Activated T-helper 2 cell treated with anti-CD3 and anti-CD28 coated beads, Interferon-gamma antibody, Interleukin-2, Interleukin-4, amounts not matched to agents 10 μg/mL and 5 μg/mL and 100 μg/mL, durations not matched to agents 14 hours and 24 hours and 36 hours (primary cell): ENCODE data around the gene ADAM12. TPM values are rescaled to one million over a fixed set of nuclear protein-coding genes. Genes with fewer than 3 reads are reported as not detected.

Experiments
- DNase-seq: peaks from one replicate; pipeline ENCODE4 v3.0.0; 2021; ENCODE audit warnings: low spot score
- H3K27ac Mint-ChIP-seq: one replicate; pipeline ENCODE4 v1.8.0; 2021; ENCODE audit warnings: mixed read lengths
- H3K27me3 Mint-ChIP-seq: one replicate; pipeline ENCODE4 v1.8.0; 2021; ENCODE audit warnings: low read depth, mixed read lengths
- H3K36me3 Mint-ChIP-seq: one replicate; pipeline ENCODE4 v1.8.0; 2021; ENCODE audit warnings: low read depth, mixed read lengths
- H3K4me1 Mint-ChIP-seq: one replicate; pipeline ENCODE4 v1.8.0; 2021; ENCODE audit warnings: low read depth, mixed read lengths
- H3K4me3 Mint-ChIP-seq: one replicate; pipeline ENCODE4 v1.8.0; 2021; ENCODE audit warnings: low read depth, mild to moderate bottlenecking, moderate library complexity, mixed read lengths
- H3K9me3 Mint-ChIP-seq: one replicate; pipeline ENCODE4 v1.8.0; 2021; ENCODE audit warnings: mixed read lengths
- intact Hi-C: fragments of 100-400 bp; cut with micrococcal nuclease; formaldehyde crosslinking; loops from one replicate; pipeline ENCODE4 v1.15.1; 2023
- total RNA-seq: library from RNA; stranded (reverse); gene quantifications from 2 replicates; pipeline ENCODE4 v1.2.3, GENCODE V29; 2022

Gene ADAM12
- total RNA-seq, 1 donor from 2014 or later = 0.05 TPM

GRCh38 chr10:126283307-126283706 is 105.0 kb downstream of the ADAM12 start:
- DNase-seq = no peak
- Mint-ChIP-seq H3K27me3 (no peaks in the 10 kb centered on the region), H3K9me3 (no peaks in the 10 kb centered on the region), H3K4me1 (no peaks in the 10 kb centered on the region), H3K36me3 (no peaks in the 10 kb centered on the region), H3K27ac (no peak overlapping the region), H3K4me3 (no peak overlapping the region)
- intact Hi-C loops = no loop called here

DNA sequence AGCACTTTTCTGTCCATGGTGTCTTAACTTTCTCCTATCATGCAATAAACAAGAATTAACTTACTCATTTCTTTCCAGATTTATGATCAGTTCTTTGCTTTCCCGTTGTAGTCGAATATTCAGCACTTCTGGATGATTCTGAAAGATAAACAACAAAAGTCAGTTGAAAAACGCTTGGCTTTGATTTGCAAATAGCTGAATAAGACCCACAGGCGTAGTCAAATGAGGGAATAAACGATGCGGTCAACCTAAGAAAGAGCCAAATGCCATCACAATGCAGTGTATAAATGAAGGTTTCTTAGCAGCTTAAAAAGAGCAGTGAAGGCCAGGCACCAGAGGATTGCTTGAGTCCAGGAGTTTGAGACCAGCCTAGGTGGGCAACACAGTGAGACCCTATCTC is 109.4 kb downstream of the ADAM12 start:
- Mint-ChIP-seq H3K9me3 (no peaks in the 10 kb centered on the region), H3K27ac (no peak overlapping the region), H3K27me3 (no peaks in the 10 kb centered on the region), H3K4me3 (no peak overlapping the region), H3K36me3 (no peaks in the 10 kb centered on the region), H3K4me1 (no peaks in the 10 kb centered on the region)
- DNase-seq = no peak
- intact Hi-C loops = no loop called here

GRCh38 chr10:126277181-126277580 is 111.1 kb downstream of the ADAM12 start:
- H3K9me3 Mint-ChIP-seq = no peaks in the 10 kb centered on the region
- no peak overlapping the region for H3K27ac Mint-ChIP-seq
- no peaks in the 10 kb centered on the region for H3K4me1 Mint-ChIP-seq
- no peak for DNase-seq
- H3K27me3 Mint-ChIP-seq = no peaks in the 10 kb centered on the region
- no peak overlapping the region for H3K4me3 Mint-ChIP-seq
- no peaks in the 10 kb centered on the region for H3K36me3 Mint-ChIP-seq
- intact Hi-C loops = no loop called here

GRCh38 chr10:126272526-126272925 is 115.8 kb downstream of the ADAM12 start:
- Mint-ChIP-seq H3K36me3 (no peaks in the 10 kb centered on the region), H3K4me3 (no peak overlapping the region), H3K4me1 (no peaks in the 10 kb centered on the region), H3K9me3 (peaks cover 8% of the 10 kb centered on the region), H3K27ac (no peak overlapping the region), H3K27me3 (no peaks in the 10 kb centered on the region)
- DNase-seq = no peak
- intact Hi-C loops = no loop called here

DNA sequence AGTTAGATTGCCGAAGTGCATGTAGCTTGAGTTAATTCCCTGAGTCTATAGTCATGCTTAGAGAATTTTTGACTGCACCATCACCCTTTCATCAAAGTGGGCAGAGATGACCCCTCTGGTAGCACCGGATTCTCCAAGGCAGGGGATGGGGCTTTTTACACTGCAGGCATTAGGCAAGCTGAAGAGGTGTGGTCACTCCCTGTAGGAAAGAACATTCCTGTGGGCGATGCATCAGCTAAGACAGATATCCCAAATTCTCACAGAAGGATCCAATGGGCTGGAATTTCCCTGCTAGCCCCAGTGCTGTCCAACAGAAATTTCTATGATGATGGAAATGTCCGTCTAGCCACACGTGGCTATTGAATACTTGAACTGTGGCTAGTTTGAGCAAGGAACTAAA is 118.2 kb downstream of the ADAM12 start:
- no peak overlapping the region for H3K27ac Mint-ChIP-seq
- no peak overlapping the region for H3K4me3 Mint-ChIP-seq
- intact Hi-C loops = no loop called here
- DNase-seq = no peak
- no peaks in the 10 kb centered on the region for H3K36me3 Mint-ChIP-seq
- H3K27me3 Mint-ChIP-seq = no peaks in the 10 kb centered on the region
- H3K4me1 Mint-ChIP-seq = no peaks in the 10 kb centered on the region
- peaks cover 16% of the 10 kb centered on the region for H3K9me3 Mint-ChIP-seq

- intact Hi-C loops = no loop called here
- Mint-ChIP-seq H3K4me3 (no peak overlapping the region), H3K36me3 (no peaks in the 10 kb centered on the region), H3K9me3 (peaks cover 16% of the 10 kb centered on the region), H3K4me1 (no peaks in the 10 kb centered on the region), H3K27me3 (no peaks in the 10 kb centered on the region), H3K27ac (no peak overlapping the region)
- no peak for DNase-seq
Observed at GRCh38 chr10:126268013-126268920, 120.0 kb downstream of the ADAM12 start.

GRCh38 chr10:126264102-126265018 is 123.9 kb downstream of the ADAM12 start:
- DNase-seq = no peak
- intact Hi-C loops = no loop called here
- Mint-ChIP-seq H3K9me3 (peaks cover 8% of the 10 kb centered on the region), H3K4me3 (no peak overlapping the region), H3K4me1 (no peaks in the 10 kb centered on the region), H3K27me3 (no peaks in the 10 kb centered on the region), H3K27ac (no peak overlapping the region), H3K36me3 (no peaks in the 10 kb centered on the region)

- intact Hi-C loops = no loop called here
- H3K4me3 Mint-ChIP-seq = no peak overlapping the region
- DNase-seq = no peak
- H3K4me1 Mint-ChIP-seq = no peaks in the 10 kb centered on the region
- H3K36me3 Mint-ChIP-seq = no peaks in the 10 kb centered on the region
- H3K27me3 Mint-ChIP-seq = no peaks in the 10 kb centered on the region
- H3K27ac Mint-ChIP-seq = no peak overlapping the region
- H3K9me3 Mint-ChIP-seq = peaks cover 8% of the 10 kb centered on the region
Observed at GRCh38 chr10:126263006-126263676, 125.1 kb downstream of the ADAM12 start.

DNA sequence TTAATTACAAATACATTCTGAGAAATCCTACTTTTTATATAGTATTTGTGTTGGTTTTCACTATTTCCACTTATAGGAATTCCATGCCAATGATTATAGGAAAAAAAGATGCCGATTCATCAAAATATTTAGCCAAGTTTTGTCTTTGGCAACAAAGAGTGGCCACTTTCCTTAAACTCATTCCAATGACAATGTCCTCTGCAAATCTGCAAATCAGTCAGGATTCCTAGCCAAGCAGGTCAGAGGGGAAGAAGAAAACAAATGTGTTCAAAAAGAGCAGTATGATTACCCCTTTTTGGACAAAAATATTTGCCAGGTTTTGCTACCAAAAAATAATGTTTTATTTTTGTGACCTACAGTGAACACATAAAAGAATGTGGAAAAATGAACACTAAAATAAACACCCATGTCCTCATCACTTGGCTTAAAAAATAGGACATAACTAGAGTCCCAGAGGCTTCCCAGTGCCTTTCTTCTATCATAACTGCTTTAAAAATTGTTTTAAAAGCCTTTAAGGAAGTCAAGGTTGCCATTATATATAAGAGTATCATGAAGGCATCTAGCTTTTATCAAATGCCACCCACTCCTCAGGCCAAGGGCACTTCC is 125.9 kb downstream of the ADAM12 start:
- intact Hi-C loops = no loop called here
- no peak overlapping the region for H3K4me3 Mint-ChIP-seq
- peaks cover 8% of the 10 kb centered on the region for H3K9me3 Mint-ChIP-seq

DNA sequence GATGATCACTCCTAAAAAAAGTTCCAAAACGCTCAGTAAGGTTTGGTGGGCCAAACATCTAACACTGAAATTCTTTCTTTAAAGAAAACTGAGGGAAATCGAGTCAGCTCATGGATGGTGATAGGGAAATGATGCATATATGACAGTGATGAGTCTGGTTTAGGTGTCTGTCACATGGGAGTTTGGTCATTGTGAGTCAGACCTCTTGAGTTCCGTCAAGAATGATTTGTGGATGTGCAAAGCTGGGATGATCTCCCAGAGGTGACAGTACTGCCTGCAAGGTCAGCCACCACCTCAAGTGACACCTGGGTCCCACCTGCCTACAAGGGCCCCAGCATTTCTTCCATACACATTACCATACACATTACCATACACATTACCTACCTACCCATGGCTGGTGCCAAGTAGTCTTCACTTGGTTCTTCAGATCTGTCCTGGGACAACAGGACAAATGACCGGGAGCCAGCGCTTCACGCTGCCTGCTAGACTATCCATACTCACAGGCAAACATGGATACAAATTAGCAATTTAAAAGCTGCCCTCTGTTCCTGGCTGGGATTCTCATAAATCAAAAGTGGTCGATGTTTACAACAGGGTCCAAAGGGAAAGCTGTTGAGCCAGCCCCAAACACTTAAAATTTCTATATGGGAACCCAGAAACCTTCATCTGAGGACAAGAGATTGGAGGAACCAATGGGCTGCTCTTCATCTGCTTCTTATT is 128.4 kb downstream of the ADAM12 start:
- intact Hi-C loops = no loop called here
- no peaks in the 10 kb centered on the region for H3K36me3 Mint-ChIP-seq

More for the DNA sequence above, 125.9 kb downstream of the ADAM12 start:
- Mint-ChIP-seq H3K36me3 (no peaks in the 10 kb centered on the region), H3K27ac (no peak overlapping the region), H3K4me1 (no peaks in the 10 kb centered on the region), H3K27me3 (no peaks in the 10 kb centered on the region)
- no peak for DNase-seq

DNA sequence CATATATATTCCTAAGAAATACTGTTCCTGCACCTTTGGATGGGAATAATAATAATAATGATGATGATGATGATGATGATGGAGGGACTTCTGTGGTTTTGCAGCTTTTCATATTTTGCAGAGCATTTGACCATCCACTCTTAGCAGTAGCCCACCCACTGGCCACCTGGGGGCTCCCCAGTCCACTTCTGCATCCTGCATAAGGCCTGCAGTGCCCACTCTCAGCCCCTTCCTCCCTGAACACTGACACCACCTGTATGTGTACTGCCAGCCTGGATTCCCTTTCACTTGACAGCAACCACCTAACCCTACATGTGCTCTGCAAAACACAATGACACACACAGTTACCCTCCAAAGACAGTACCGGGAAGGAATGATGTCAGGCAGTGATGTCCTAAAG is 131.4 kb downstream of the ADAM12 start:
- H3K4me3 Mint-ChIP-seq = no peak overlapping the region
- peaks cover 20% of the 10 kb centered on the region for H3K9me3 Mint-ChIP-seq
- H3K27ac Mint-ChIP-seq = no peak overlapping the region
- H3K27me3 Mint-ChIP-seq = no peaks in the 10 kb centered on the region
- no peaks in the 10 kb centered on the region for H3K36me3 Mint-ChIP-seq
- intact Hi-C loops = no loop called here
- DNase-seq = no peak
- no peaks in the 10 kb centered on the region for H3K4me1 Mint-ChIP-seq

More for the DNA sequence above, 128.4 kb downstream of the ADAM12 start:
- Mint-ChIP-seq H3K4me3 (no peak overlapping the region), H3K9me3 (peaks cover under 1% of the 10 kb centered on the region), H3K27me3 (no peaks in the 10 kb centered on the region), H3K4me1 (no peaks in the 10 kb centered on the region), H3K27ac (no peak overlapping the region)
- DNase-seq = no peak

DNA sequence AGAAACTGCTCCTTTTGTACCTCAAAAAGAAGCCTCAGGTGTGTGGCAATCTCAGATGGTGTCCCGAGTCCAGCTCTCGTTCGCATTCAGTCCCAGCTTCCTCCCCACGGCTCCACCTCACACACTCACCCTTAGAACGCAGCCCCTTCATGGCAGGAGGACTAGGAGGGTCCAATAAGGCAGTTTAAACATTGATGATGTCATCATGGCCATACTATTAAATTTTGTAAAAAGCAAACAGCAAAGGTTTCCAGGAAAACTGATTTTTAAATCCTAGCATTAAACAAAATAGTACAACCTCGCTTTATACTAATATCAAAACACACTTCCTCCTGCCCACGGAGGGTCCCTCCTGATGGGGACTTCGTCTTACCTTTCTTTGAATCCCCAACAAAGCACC is 133.0 kb downstream of the ADAM12 start:
- H3K27ac Mint-ChIP-seq = no peak overlapping the region
- H3K4me3 Mint-ChIP-seq = no peak overlapping the region
- H3K27me3 Mint-ChIP-seq = no peaks in the 10 kb centered on the region
- intact Hi-C loops = no loop called here
- H3K9me3 Mint-ChIP-seq = peaks cover 30% of the 10 kb centered on the region
- no peaks in the 10 kb centered on the region for H3K36me3 Mint-ChIP-seq
- no peak for DNase-seq
- H3K4me1 Mint-ChIP-seq = no peaks in the 10 kb centered on the region
